Endothelial cell of coronary artery (primary cell): ENCODE data around the gene VWA1. TPM values are rescaled to one million over a fixed set of nuclear protein-coding genes. Genes with fewer than 3 reads are reported as not detected.

Experiments
- total RNA-seq: library from RNA; depleted of rRNA; stranded (reverse); fragments of >200 nt; gene quantifications from 2 replicates; pipeline ENCODE4 v1.2.3, GENCODE V29; 2014

VWA1 gene
- 4.4 and 11.1 TPM in 2 replicates for total RNA-seq

GRCh38 chr1:1435106-1435903 lies at the start of gene VWA1:
TSS of gene VWA1 (plus strand) at chr1:1435690. CDS start at chr1:1435749, 59 bp downstream.

GRCh38 chr1:1399187-1399871 lies 36.2 kb upstream of the VWA1 start, which contains the start of gene CCNL2:
TSS of gene CCNL2 (minus strand) at chr1:1399335. CDS start at chr1:1399306, 29 bp downstream.

GRCh38 chr1:1406821-1407635 lies 28.5 kb upstream of the VWA1 start, which contains the start of gene MRPL20:
TSS of gene MRPL20 (minus strand) at chr1:1407293. CDS start at chr1:1407217, 76 bp downstream.

GRCh38 chr1:1421147-1421906 lies 14.2 kb upstream of the VWA1 start, which contains the start of gene ANKRD65:
TSS of gene ANKRD65 (minus strand) at chr1:1421276. CDS start at chr1:1421005, 271 bp downstream.

GRCh38 chr1:1449099-1449739 lies 13.7 kb downstream of the VWA1 start, which contains the start of gene ATAD3C:
TSS of gene ATAD3C (plus strand) at chr1:1449689. CDS start at chr1:1450684, 995 bp downstream.

GRCh38 chr1:1471389-1472052 lies 36.0 kb downstream of the VWA1 start, which contains the start of gene ATAD3B:
TSS of gene ATAD3B (plus strand) at chr1:1471765. CDS start at chr1:1471885, 120 bp downstream.

Other genes with a start within 250 kb of the VWA1 start
- 0.28 TPM in 1 of 2 replicates, not detected in the other for gene TNFRSF18, start 229.1 kb upstream of the VWA1 start, total RNA-seq
- gene TNFRSF4, start 221.5 kb upstream of the VWA1 start, total RNA-seq: 0.63 and 1.6 TPM in 2 replicates
- 91.0 and 126 TPM in 2 replicates for gene SDF4, start 203.7 kb upstream of the VWA1 start, total RNA-seq
- 23.4 and 30.0 TPM in 2 replicates for gene B3GALT6, start 203.5 kb upstream of the VWA1 start, total RNA-seq
- 0.45 and 0.85 TPM in 2 replicates for gene C1QTNF12, start 189.0 kb upstream of the VWA1 start, total RNA-seq
- 31.8 and 39.7 TPM in 2 replicates for gene UBE2J2, start 161.8 kb upstream of the VWA1 start, total RNA-seq
- gene SCNN1D, start 155.3 kb upstream of the VWA1 start, total RNA-seq: 0.27 and 0.66 TPM in 2 replicates
- 22.7 and 37.0 TPM in 2 replicates for gene ACAP3, start 127.8 kb upstream of the VWA1 start, total RNA-seq
- gene PUSL1, start 127.1 kb upstream of the VWA1 start, total RNA-seq: 12.5 and 13.0 TPM in 2 replicates
- gene INTS11, start 111.0 kb upstream of the VWA1 start, total RNA-seq: 71.9 and 89.6 TPM in 2 replicates
- 11.4 and 11.6 TPM in 2 replicates for gene CPTP, start 110.9 kb upstream of the VWA1 start, total RNA-seq
- 0.18 and 0.19 TPM in 2 replicates for gene TAS1R3, start 104.4 kb upstream of the VWA1 start, total RNA-seq
- gene DVL1, start 86.3 kb upstream of the VWA1 start, total RNA-seq: 41.9 and 101 TPM in 2 replicates
- gene MXRA8, start 77.1 kb upstream of the VWA1 start, total RNA-seq: 0.63 and 6.3 TPM in 2 replicates
- gene AURKAIP1, start 60.5 kb upstream of the VWA1 start, total RNA-seq: 91.8 and 109 TPM in 2 replicates
- gene CCNL2, start 36.4 kb upstream of the VWA1 start, total RNA-seq: 80.2 and 143 TPM in 2 replicates
- 103 and 128 TPM in 2 replicates for gene MRPL20, start 28.4 kb upstream of the VWA1 start, total RNA-seq
- gene ANKRD65, start 14.4 kb upstream of the VWA1 start, total RNA-seq: under 0.01 and 0.09 TPM in 2 replicates
- gene ATAD3C, start 14.0 kb downstream of the VWA1 start, total RNA-seq: under 0.01 TPM in 1 of 2 replicates, not detected in the other
- gene ATAD3B, start 36.1 kb downstream of the VWA1 start, total RNA-seq: 16.4 and 26.7 TPM in 2 replicates
- 38.3 and 56.9 TPM in 2 replicates for gene ATAD3A, start 76.5 kb downstream of the VWA1 start, total RNA-seq
- gene TMEM240, start 104.9 kb downstream of the VWA1 start, total RNA-seq: 2.8 and 3.1 TPM in 2 replicates
- 55.5 and 64.9 TPM in 2 replicates for gene SSU72, start 139.2 kb downstream of the VWA1 start, total RNA-seq
- gene FNDC10, start 164.4 kb downstream of the VWA1 start, total RNA-seq: 0.47 and 0.54 TPM in 2 replicates
- gene MIB2, start 179.8 kb downstream of the VWA1 start, total RNA-seq: 36.3 and 77.5 TPM in 2 replicates
- gene MMP23B, start 196.5 kb downstream of the VWA1 start, total RNA-seq: 1.1 and 2.8 TPM in 2 replicates
- gene CDK11B, start 223.3 kb downstream of the VWA1 start, total RNA-seq: 9.0 and 9.3 TPM in 2 replicates